Transverse colon (tissue), 4 donors: ENCODE data around the gene MYRF. TPM values are rescaled to one million over a fixed set of nuclear protein-coding genes. Genes with fewer than 3 reads are reported as not detected.

Source experiments
- DNase-seq: peaks from one replicate; pipeline ENCODE4 v3.0.0-alpha.2; 2019
- H3K27ac ChIP-seq, 4 donors: fragments of 200-600 bp; sonication (generic); 2 replicates each; pipeline ENCODE4 v1.5.1; 2016 to 2018; ENCODE audit warnings: inconsistent platforms in 4 of 4
- H3K27me3 ChIP-seq: fragments of 200-600 bp; sonication (generic); 2 replicates; pipeline ENCODE4 v1.5.1; 2017; ENCODE audit warnings: inconsistent platforms
- H3K36me3 ChIP-seq, 4 donors: fragments of 200-600 bp; sonication (generic); 2 replicates each; pipeline ENCODE4 v1.5.1; 2017 to 2019; ENCODE audit warnings: inconsistent platforms in 4 of 4
- H3K4me1 ChIP-seq, 4 donors: fragments of 200-600 bp; sonication (generic); 2 replicates each; pipeline ENCODE4 v1.5.1; 2017 to 2020; ENCODE audit warnings: inconsistent platforms in 4 of 4
- H3K4me3 ChIP-seq, 4 donors: fragments of 200-600 bp; sonication (generic); 1 replicate in 1 of 4; 2 replicates in 3 of 4; pipeline versions ENCODE4 v1.5.1 to v1.6.1; 2017 to 2019; ENCODE audit warnings: inconsistent platforms in 4 of 4
- H3K9me3 ChIP-seq, 2 donors: fragments of 200-600 bp; sonication (generic); 2 replicates each; pipeline ENCODE4 v1.5.1; 2017 to 2019; ENCODE audit warnings: inconsistent platforms in 2 of 2
- CTCF ChIP-seq, 5 experiments: fragments of 200-600 bp in 3 of 5; fragments of 450-650 bp in 2 of 5; sonication (generic) in 3 of 5; IDR thresholded peaks; 1 replicate in 2 of 5; 2 replicates in 3 of 5; pipeline ENCODE4 v1.5.1; 2016 to 2017; ENCODE audit warnings: antibody characterized with exemption in 5 of 5, inconsistent platforms in 3 of 5, mild to moderate bottlenecking in 2 of 5, moderate library complexity in 1 of 5
- EP300 ChIP-seq: sonication (generic); formaldehyde crosslinking; IDR thresholded peaks from one replicate; pipeline ENCODE4 v1.6.1; 2017; ENCODE audit warnings: antibody characterized with exemption, low read depth
- POLR2A ChIP-seq: fragments of 450-650 bp; IDR thresholded peaks from one replicate; pipeline ENCODE4 v1.6.1; 2016; ENCODE audit warnings: antibody characterized with exemption, mild to moderate bottlenecking, moderate library complexity
- POLR2AphosphoS5 ChIP-seq, 3 donors: sonication (generic); formaldehyde crosslinking; IDR thresholded peaks; one replicate each; pipeline ENCODE4 v1.6.1; 2016; ENCODE audit warnings: antibody characterized with exemption in 3 of 3
- WGBS, 2 donors: methylation state at CpG; one replicate each; pipeline ENCODE4 v1.1.5; 2018; ENCODE audit warnings: low coverage in 1 of 2; 5-methylcytosine and 5-hydroxymethylcytosine counted together
- in situ Hi-C, 4 donors: fragments of 200-750 bp; cut with MboI; loops; one replicate each; pipeline versions ENCODE4 v1.15.0 to v1.15.1; 2017; ENCODE audit warnings: low sequenced_read_pairs in 3 of 4, low pct_ligation_motif_present in 1 of 4, low pct_unique_long_range_greater_than_20kb in 1 of 4
- intact Hi-C: fragments of 100-400 bp; cut with DNase I; formaldehyde crosslinking; loops from one replicate; pipeline ENCODE4 v1.15.1; 2023; ENCODE audit warnings: low total_unique reads
- total RNA-seq, 4 donors: library from RNA; depleted of rRNA; stranded (reverse); fragments of >200 nt; gene quantifications; one replicate each; pipeline ENCODE4 v1.1.0, GENCODE V29; 2016

MYRF gene
- total RNA-seq, 4 donors from 2014 or later = 2.0 to 14.2 (median 10.7) TPM

GRCh38 chr11:61797263-61797944, 45.0 kb downstream of the MYRF start:
- 53 to 79% methylated on average over 2 to 3 of the region's 3 CpGs for WGBS, 2 donors
- Histone ChIP-seq H3K27ac (peak overlapping the region in 2 of 4 donors; percentile 17 to 34), H3K4me3 (no peak overlapping the region), H3K36me3 (no peaks in the 10 kb centered on the region), H3K9me3 (no peaks in the 10 kb centered on the region), H3K4me1 (peaks cover 0 to 15% (median 10%) of the 10 kb centered on the region in 4 donors), H3K27me3 (no peaks in the 10 kb centered on the region)
- intact Hi-C loops = loop anchor here (10.0 kb wide), 1 partner anchor 287 kb away; no protein-coding TSS in a partner anchor
- DNase-seq = peak; percentile 83
- in situ Hi-C loops = loop anchor here in 3 of 4 donors (10.0 to 25.0 kb wide), 3 partner anchors 157 to 315 kb away; partner anchors contain the start of genes INCENP (in 2 of the 3) and BEST1 (in 1 of the 3)
- TF ChIP-seq POLR2AphosphoS5 (IDR thresholded peaks at IDR 0.05) = no peak
- TF ChIP-seq CTCF (IDR thresholded peaks at IDR 0.05) = peak; percentile 73 to 90 (median 80)
- TF ChIP-seq EP300 = no peak
- no peak for TF ChIP-seq POLR2A

GRCh38 chr11:61799665-61800284, 47.3 kb downstream of the MYRF start:
- Histone ChIP-seq H3K36me3 (no peaks in the 10 kb centered on the region), H3K9me3 (no peaks in the 10 kb centered on the region), H3K4me1 (peaks cover 0 to 3% (median 0%) of the 10 kb centered on the region in 4 donors), H3K27me3 (no peaks in the 10 kb centered on the region), H3K27ac (no peak overlapping the region), H3K4me3 (no peak overlapping the region)
- in situ Hi-C loops (loop anchor here in 3 of 4 donors (10.0 to 25.0 kb wide), 3 partner anchors 155 to 313 kb away; partner anchors contain the start of genes INCENP (in 2 of the 3) and BEST1 (in 1 of the 3)), intact Hi-C loops (loop anchor here (10.0 kb wide), 1 partner anchor 285 kb away; no protein-coding TSS in a partner anchor)
- no peak for DNase-seq
- 93 to 100% methylated on average over 1 to 2 of the region's 2 CpGs for WGBS, 2 donors
- TF ChIP-seq CTCF (IDR thresholded peaks at IDR 0.05) = no peak
- TF ChIP-seq POLR2AphosphoS5 (IDR thresholded peaks at IDR 0.05) = no peak
- TF ChIP-seq EP300 = no peak
- no peak for TF ChIP-seq POLR2A

GRCh38 chr11:61800331-61801281, 48.2 kb downstream of the MYRF start:
- intact Hi-C loops = no loop called here
- peaks cover 0 to 3% (median 0%) of the 10 kb centered on the region in 4 donors for H3K4me1 ChIP-seq

More at GRCh38 chr11:61800331-61801281, 48.2 kb downstream of the MYRF start:
- 83 to 88% methylated on average over 3 of the region's 3 CpGs for WGBS, 2 donors
- Histone ChIP-seq H3K27me3 (no peaks in the 10 kb centered on the region), H3K36me3 (no peaks in the 10 kb centered on the region), H3K4me3 (no peak overlapping the region), H3K9me3 (no peaks in the 10 kb centered on the region), H3K27ac (no peak overlapping the region)
- in situ Hi-C loops = no loop called here
- DNase-seq = no peak
- TF ChIP-seq CTCF (IDR thresholded peaks at IDR 0.05) (no peak), EP300 (no peak), POLR2A (no peak), POLR2AphosphoS5 (IDR thresholded peaks at IDR 0.05) (no peak)
